Neural crest cell (in vitro differentiated cells): Measurements from ENCODE around the gene CTNNA3. TPM values are rescaled to one million over a fixed set of nuclear protein-coding genes. Genes with fewer than 3 reads are reported as not detected.

ENCODE experiments used
- DNase-seq: peaks from one replicate; pipeline ENCODE4 v3.0.0; 2021; ENCODE audit warnings: low read depth, mixed read lengths, low spot score
- H3K27ac Mint-ChIP-seq: one replicate; pipeline ENCODE4 v1.8.0; 2021; ENCODE audit warnings: mild to moderate bottlenecking, mixed read lengths; ENCODE audit not compliant: unreplicated experiment
- H3K27me3 Mint-ChIP-seq: 2 replicates; pipeline ENCODE4 v1.8.0; 2021; ENCODE audit warnings: low read depth, mild to moderate bottlenecking, mixed read lengths
- H3K36me3 Mint-ChIP-seq: 2 replicates; pipeline ENCODE4 v1.8.0; 2021; ENCODE audit warnings: low read depth, mild to moderate bottlenecking, mixed read lengths
- H3K4me1 Mint-ChIP-seq: 2 replicates; pipeline ENCODE4 v1.8.0; 2021; ENCODE audit warnings: mixed read lengths
- H3K4me3 Mint-ChIP-seq: one replicate; pipeline ENCODE4 v1.8.0; 2021; ENCODE audit warnings: mild to moderate bottlenecking, mixed read lengths
- H3K9me3 Mint-ChIP-seq: 2 replicates; pipeline ENCODE4 v1.8.0; 2021; ENCODE audit warnings: mixed read lengths
- CTCF ChIP-seq: fragments of 200-600 bp; sonication (generic); conservative IDR thresholded peaks from 2 replicates; pipeline ENCODE4 v1.5.0; 2021; ENCODE audit warnings: antibody characterized with exemption, mild to moderate bottlenecking
- total RNA-seq: library from RNA; stranded (reverse); gene quantifications from 2 replicates; pipeline ENCODE4 v1.2.1, GENCODE V29; 2021

The CTNNA3 gene
- total RNA-seq, 1 donor from 2014 or later: 4.7 TPM

GRCh38 chr10:66514666-66515065 lies 1181.3 kb downstream of the CTNNA3 start:
- no peak for DNase-seq
- Mint-ChIP-seq H3K4me1 (no peaks in the 10 kb centered on the region), H3K27me3 (no peaks in the 10 kb centered on the region), H3K4me3 (no peak overlapping the region), H3K36me3 (no peaks in the 10 kb centered on the region), H3K27ac (no peak overlapping the region), H3K9me3 (no peaks in the 10 kb centered on the region)
- no peak for TF ChIP-seq CTCF

DNA sequence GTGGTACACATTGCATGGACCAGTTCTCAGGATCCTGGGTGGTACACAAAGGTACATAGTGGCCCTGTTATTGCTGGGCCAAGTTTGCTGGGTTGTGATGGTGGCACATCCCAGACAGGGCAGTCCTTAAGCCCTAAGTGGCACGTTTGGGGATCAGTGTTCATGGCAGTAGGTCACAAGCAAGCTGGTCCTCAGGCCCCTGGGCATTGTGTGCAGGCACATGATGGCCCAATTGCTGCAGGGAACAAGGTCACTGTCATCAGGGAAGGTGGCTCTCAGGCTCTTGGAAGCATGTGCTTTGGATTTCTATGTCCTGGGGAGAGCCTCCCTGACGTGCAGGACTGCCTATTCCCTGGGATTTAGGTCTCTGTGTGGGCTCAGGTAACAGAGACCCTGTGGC lies 1182.5 kb downstream of the CTNNA3 start:
- Mint-ChIP-seq H3K36me3 (no peaks in the 10 kb centered on the region), H3K4me1 (no peaks in the 10 kb centered on the region), H3K27ac (no peak overlapping the region), H3K4me3 (no peak overlapping the region), H3K9me3 (no peaks in the 10 kb centered on the region), H3K27me3 (no peaks in the 10 kb centered on the region)
- no peak for DNase-seq
- TF ChIP-seq CTCF: no peak

- Mint-ChIP-seq H3K27me3 (no peaks in the 10 kb centered on the region), H3K9me3 (no peaks in the 10 kb centered on the region), H3K4me1 (peaks cover 4% of the 10 kb centered on the region), H3K4me3 (no peak overlapping the region), H3K36me3 (no peaks in the 10 kb centered on the region), H3K27ac (no peak overlapping the region)
- no peak for TF ChIP-seq CTCF
- no peak for DNase-seq
Observed at GRCh38 chr10:66505003-66505657, 1190.9 kb downstream of the CTNNA3 start.

DNA sequence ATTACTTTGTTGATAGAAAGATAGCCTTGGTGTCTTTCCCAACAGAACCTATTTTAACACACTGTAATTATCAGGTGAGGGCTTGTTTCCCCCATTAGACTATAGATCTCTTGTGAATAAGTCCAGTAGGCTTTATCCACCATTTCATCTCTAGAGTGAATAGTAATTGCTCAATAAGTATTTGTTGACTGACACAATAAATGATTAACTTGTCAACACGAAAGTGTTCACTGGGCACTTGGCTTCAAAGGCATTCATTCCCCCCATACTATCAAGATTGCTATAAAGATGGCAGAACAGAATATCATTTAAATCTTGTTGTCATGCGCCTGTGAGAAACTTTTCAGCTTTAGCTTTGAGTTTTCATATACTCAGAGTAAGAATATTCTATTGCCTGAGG lies 1194.6 kb downstream of the CTNNA3 start:
- H3K4me3 Mint-ChIP-seq: no peak overlapping the region
- H3K9me3 Mint-ChIP-seq: no peaks in the 10 kb centered on the region
- H3K27me3 Mint-ChIP-seq: no peaks in the 10 kb centered on the region
- H3K36me3 Mint-ChIP-seq: no peaks in the 10 kb centered on the region
- no peak for TF ChIP-seq CTCF
- H3K4me1 Mint-ChIP-seq: no peaks in the 10 kb centered on the region
- DNase-seq: no peak
- no peak overlapping the region for H3K27ac Mint-ChIP-seq

DNA sequence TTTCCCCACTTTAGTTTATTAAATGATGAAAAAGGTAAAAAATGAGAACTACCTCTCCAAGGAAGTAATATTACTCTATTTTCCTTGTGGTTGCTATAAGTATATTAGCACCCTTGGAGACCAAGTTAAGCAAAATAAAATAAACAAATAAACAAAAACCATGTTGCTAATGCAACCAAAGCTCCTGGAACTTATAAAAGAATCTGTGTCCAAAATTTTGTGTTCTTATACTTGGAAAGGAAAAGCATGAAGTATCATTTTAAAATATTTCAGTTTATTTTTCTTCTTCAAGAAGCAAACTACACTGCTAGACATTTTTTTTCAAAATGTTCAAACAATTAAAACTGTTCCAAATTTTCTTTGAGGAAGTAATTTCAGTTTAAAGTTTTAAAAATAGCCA lies 1212.0 kb downstream of the CTNNA3 start:
- Mint-ChIP-seq H3K4me3 (no peak overlapping the region), H3K27me3 (no peaks in the 10 kb centered on the region), H3K9me3 (peaks cover 3% of the 10 kb centered on the region), H3K27ac (no peak overlapping the region), H3K36me3 (no peaks in the 10 kb centered on the region), H3K4me1 (no peaks in the 10 kb centered on the region)
- DNase-seq: no peak
- no peak for TF ChIP-seq CTCF
